ENCODE data around the gene GRK3.
"Not testable (repeated sequence)": the region's sequence is repeated elsewhere in the genome, so short reads cannot be mapped to it uniquely, and the experiment has no call there.

GRK3 gene

DNA sequence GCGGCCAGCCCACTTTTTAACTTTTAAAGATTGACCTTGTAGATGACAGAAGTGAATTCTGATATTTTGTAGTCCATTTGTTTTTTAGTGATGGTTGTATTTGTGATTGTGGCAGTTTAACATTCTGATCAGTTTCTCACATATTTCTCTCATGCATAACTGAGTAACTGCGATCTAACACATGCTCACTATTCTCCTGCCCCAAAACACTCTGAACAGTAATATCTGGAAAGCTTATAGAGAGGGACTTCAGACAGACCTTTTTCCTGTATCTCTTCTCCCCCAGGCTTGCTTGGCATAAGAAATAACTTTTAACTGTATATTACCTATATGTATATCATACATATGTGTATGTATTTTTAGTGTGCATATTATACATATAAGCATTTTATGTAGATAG lies 140.2 kb downstream of the GRK3 start:
- H3K4me1 Mint-ChIP-seq: peaks cover under 1% of the 10 kb centered on the region
- no peaks in the 10 kb centered on the region for H3K27me3 Mint-ChIP-seq
- ATAC-seq (replicated peaks; ENCODE audit: extremely low read depth, poor library complexity, severe bottlenecking) (no peak), DNase-seq (ENCODE audit: low spot score in 2 of 2) (no peak)
- H3K27ac Mint-ChIP-seq (ENCODE audit: low read depth): no peak overlapping the region
- H3K9me3 Mint-ChIP-seq: no peaks in the 10 kb centered on the region
- peaks cover 2% of the 10 kb centered on the region for H3K36me3 Mint-ChIP-seq (ENCODE audit: insufficient read depth)
- H3K4me3 Mint-ChIP-seq: no peak overlapping the region

DNA sequence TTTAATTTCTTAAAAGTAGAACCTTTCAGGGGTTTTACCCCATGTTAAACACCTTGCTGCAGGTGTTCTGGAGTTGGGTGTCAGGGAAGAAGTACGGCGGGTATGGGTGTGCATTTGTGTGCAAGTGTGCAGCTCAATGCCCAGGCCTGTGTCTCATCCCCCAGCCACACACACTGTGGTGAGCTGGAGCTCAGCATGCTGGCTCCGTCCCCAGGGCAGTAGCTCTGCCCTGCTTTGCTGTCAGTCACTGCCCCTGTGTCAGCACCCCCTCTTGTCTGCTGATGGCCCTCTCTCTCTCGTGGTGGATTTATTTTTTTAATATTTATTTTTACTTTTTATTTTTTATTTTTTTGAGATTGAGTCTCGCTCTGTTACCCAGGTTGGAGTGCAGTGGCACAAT lies 141.7 kb downstream of the GRK3 start:
- no peak overlapping the region for H3K27ac Mint-ChIP-seq (ENCODE audit: low read depth)
- H3K36me3 Mint-ChIP-seq (ENCODE audit: insufficient read depth): peaks cover 2% of the 10 kb centered on the region
- no peak overlapping the region for H3K4me3 Mint-ChIP-seq
- H3K27me3 Mint-ChIP-seq: no peaks in the 10 kb centered on the region
- DNase-seq (ENCODE audit: low spot score in 2 of 2) (no peak), ATAC-seq (replicated peaks; ENCODE audit: extremely low read depth, poor library complexity, severe bottlenecking) (no peak)
- H3K9me3 Mint-ChIP-seq: no peaks in the 10 kb centered on the region
- peaks cover 5% of the 10 kb centered on the region for H3K4me1 Mint-ChIP-seq

DNA sequence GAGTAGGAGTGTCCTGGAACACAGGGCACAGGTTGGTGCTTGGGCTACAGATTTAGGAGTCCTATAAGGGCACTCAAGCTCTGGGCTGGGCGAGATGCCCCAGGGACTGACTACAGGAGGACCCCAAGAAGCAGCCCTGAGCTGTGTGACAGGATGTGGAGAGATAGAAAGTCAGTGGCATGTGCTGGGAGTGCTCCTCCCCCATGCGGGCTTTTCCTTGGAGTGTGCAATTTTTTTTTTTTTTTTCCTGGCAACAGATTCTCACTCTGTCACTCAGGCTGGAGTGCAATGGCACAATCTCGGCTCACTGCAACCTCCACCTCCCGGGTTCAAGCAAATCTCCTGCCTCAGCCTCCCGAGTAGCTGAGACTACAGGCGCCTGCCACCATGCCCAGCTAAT lies 144.0 kb downstream of the GRK3 start:
- not testable (repeated sequence) for H3K27ac Mint-ChIP-seq (ENCODE audit: low read depth); H3K36me3 Mint-ChIP-seq (ENCODE audit: insufficient read depth); H3K4me1 Mint-ChIP-seq

DNA sequence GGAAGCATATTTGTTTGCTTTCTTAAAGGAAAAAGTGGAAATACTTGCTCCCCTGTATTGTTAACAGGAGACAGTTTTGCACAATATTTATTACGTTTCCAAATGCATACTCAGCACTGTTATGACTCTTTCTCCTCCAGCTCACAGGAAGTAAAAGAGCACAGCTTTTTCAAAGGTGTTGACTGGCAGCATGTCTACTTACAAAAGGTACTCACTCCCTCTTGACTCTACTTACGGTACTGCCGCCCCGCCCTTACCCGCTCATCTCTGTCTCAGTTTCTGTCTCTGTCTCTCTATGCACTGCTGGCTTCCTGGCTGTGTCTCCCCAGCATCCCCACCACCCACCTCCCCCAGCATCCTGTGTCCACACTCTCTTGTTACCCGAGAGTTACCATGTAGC lies 145.3 kb downstream of the GRK3 start:
- Mint-ChIP-seq H3K4me1 (peaks cover 5% of the 10 kb centered on the region), H3K27ac (ENCODE audit: low read depth) (no peak overlapping the region), H3K4me3 (no peak overlapping the region), H3K9me3 (no peaks in the 10 kb centered on the region), H3K36me3 (ENCODE audit: insufficient read depth) (peaks cover 1% of the 10 kb centered on the region), H3K27me3 (no peaks in the 10 kb centered on the region)
- DNase-seq (ENCODE audit: low spot score in 2 of 2): no peak
- ATAC-seq (replicated peaks; ENCODE audit: extremely low read depth, poor library complexity, severe bottlenecking): no peak

More for the DNA sequence above, 144.0 kb downstream of the GRK3 start:
- H3K4me3 Mint-ChIP-seq; DNase-seq (ENCODE audit: low spot score in 2 of 2); ATAC-seq (replicated peaks; ENCODE audit: extremely low read depth, poor library complexity, severe bottlenecking); H3K9me3 Mint-ChIP-seq; H3K27me3 Mint-ChIP-seq: not testable (repeated sequence)

DNA sequence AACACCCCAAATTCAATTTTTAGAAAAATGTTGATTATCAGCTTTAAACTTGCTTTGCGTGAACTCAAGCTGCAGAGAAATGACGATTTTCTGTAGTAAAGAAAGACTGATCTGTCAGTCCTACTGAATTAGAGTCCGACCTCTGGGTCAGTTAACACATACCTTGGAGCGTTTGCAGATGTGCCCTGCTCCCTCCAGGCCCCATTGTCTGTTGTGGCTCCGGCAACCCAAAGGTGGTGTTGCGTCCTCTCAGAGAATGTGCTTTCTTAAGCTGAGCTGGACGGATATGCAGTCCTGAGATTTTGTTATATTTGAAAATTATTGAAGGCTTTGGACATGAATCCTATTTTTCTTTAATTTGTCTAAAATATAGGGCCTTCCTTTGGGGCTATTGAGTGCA lies 146.0 kb downstream of the GRK3 start:
- no peaks in the 10 kb centered on the region for H3K27me3 Mint-ChIP-seq
- peaks cover 1% of the 10 kb centered on the region for H3K36me3 Mint-ChIP-seq (ENCODE audit: insufficient read depth)
- H3K9me3 Mint-ChIP-seq: no peaks in the 10 kb centered on the region
- ATAC-seq (replicated peaks; ENCODE audit: extremely low read depth, poor library complexity, severe bottlenecking): no peak
- no peak overlapping the region for H3K4me3 Mint-ChIP-seq
- no peak for DNase-seq (ENCODE audit: low spot score in 2 of 2)
- no peak overlapping the region for H3K27ac Mint-ChIP-seq (ENCODE audit: low read depth)
- peaks cover 5% of the 10 kb centered on the region for H3K4me1 Mint-ChIP-seq

DNA sequence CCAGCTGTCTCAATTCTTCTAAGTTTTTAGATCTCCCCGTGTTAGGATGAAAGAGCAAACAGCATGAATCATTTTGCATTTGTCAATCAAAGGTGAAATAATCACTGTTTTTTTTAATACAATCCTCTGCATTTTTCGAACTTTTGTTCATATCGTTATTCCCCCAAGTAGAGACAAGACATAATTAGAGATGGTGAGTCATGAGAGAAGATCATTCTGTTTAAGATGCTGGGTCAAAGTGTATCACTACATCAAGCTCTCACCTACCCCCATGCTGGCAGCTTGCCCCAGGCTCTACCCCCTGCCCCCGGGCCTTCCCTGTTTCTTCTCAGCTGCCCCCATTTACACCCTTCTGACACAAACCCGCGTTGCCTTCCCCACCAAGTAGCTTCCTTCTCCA lies 147.0 kb downstream of the GRK3 start:
- no peak for ATAC-seq (replicated peaks; ENCODE audit: extremely low read depth, poor library complexity, severe bottlenecking)
- peaks cover 1% of the 10 kb centered on the region for H3K36me3 Mint-ChIP-seq (ENCODE audit: insufficient read depth)
- H3K27me3 Mint-ChIP-seq: no peaks in the 10 kb centered on the region
- no peak overlapping the region for H3K27ac Mint-ChIP-seq (ENCODE audit: low read depth)
- H3K4me1 Mint-ChIP-seq: peaks cover 5% of the 10 kb centered on the region
- H3K4me3 Mint-ChIP-seq: no peak overlapping the region
- no peak for DNase-seq (ENCODE audit: low spot score in 2 of 2)
- no peaks in the 10 kb centered on the region for H3K9me3 Mint-ChIP-seq

DNA sequence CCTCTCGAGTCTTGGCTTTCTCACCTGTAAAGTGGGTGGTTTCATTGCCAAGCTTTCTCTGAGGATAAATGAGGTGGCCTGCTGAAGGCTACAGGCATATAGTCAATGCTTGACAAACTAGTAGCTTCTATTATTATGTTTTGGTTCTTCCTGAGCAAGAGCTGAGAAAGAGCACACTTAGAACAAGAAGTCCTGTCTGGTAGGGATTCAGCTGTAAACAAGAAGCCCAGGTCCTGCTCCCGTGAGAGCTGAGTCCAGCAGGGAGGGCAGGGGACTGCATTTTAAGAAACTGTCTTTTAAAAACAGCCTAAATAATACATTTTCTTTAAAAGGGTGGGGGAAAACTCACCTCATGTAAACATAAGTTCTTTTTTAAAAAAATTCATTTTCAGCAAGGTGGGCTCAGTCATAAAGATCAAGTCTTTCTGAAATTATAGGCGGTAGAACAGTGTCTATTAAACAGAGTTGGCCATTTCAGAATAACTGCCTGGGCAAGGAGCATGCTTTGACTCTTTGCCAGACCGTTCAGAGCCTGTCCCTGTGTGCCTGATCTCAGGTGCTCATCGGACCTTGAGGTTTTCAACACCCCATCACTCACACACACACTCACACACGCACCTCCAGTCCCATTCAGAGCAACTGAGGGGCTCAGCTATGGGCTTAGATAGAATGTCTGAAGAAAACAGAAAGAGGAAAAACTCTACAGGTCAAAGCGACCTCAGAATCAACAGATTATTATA lies 148.4 kb downstream of the GRK3 start:
- Mint-ChIP-seq H3K4me3 (no peak overlapping the region), H3K9me3 (no peaks in the 10 kb centered on the region), H3K27ac (ENCODE audit: low read depth) (no peak overlapping the region), H3K4me1 (peaks cover 5% of the 10 kb centered on the region), H3K36me3 (ENCODE audit: insufficient read depth) (peaks cover 1% of the 10 kb centered on the region), H3K27me3 (no peaks in the 10 kb centered on the region)
- no peak for ATAC-seq (replicated peaks; ENCODE audit: extremely low read depth, poor library complexity, severe bottlenecking)
- no peak for DNase-seq (ENCODE audit: low spot score in 2 of 2)

DNA sequence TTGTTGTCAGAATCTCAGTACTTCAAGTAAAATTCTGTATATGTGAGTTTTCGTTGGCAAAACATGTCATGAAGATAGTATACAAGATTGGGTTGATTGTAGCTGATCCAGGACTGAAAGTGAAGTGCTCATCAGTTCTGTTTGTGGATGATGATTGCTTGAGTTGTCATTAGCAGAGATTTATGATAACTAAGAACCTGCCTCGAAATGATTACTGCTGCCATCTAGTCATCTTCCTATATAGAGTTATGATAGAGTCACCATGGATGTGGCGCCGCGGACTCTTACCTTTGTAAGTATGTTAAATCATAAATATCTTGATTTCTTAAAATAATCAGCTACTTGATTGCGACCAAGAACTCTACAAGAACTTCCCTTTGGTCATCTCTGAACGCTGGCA lies 149.6 kb downstream of the GRK3 start:
- ATAC-seq (replicated peaks; ENCODE audit: extremely low read depth, poor library complexity, severe bottlenecking) (no peak), DNase-seq (ENCODE audit: low spot score in 2 of 2) (no peak)
- Mint-ChIP-seq H3K36me3 (ENCODE audit: insufficient read depth) (peaks cover 1% of the 10 kb centered on the region), H3K27ac (ENCODE audit: low read depth) (no peak overlapping the region), H3K9me3 (no peaks in the 10 kb centered on the region), H3K4me3 (no peak overlapping the region), H3K4me1 (peaks cover 5% of the 10 kb centered on the region), H3K27me3 (no peaks in the 10 kb centered on the region)

DNA sequence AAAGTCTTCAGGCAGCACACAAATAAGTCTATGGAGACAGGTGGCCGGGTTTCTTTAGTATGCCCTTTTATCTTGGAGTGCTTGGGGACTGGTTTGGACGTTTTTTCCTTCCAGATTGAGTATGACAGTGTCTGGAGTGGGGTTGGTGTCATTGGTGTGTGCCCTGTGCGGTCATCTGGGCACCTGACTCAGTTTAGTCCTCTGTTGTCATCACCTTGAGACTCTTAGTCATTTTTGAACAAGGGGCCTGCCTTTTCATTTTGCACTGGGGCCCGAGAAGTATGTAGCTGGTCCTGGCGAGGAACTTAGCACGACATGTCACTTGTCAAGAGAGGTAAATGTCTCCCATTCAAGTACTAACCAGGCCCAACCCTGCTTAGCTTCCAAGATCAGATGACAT lies 150.3 kb downstream of the GRK3 start:
- Mint-ChIP-seq H3K27me3 (no peaks in the 10 kb centered on the region), H3K4me1 (peaks cover 4% of the 10 kb centered on the region), H3K4me3 (no peak overlapping the region), H3K36me3 (ENCODE audit: insufficient read depth) (peaks cover 1% of the 10 kb centered on the region), H3K27ac (ENCODE audit: low read depth) (no peak overlapping the region), H3K9me3 (no peaks in the 10 kb centered on the region)
- ATAC-seq (replicated peaks; ENCODE audit: extremely low read depth, poor library complexity, severe bottlenecking) (no peak), DNase-seq (ENCODE audit: low spot score in 2 of 2) (no peak)

DNA sequence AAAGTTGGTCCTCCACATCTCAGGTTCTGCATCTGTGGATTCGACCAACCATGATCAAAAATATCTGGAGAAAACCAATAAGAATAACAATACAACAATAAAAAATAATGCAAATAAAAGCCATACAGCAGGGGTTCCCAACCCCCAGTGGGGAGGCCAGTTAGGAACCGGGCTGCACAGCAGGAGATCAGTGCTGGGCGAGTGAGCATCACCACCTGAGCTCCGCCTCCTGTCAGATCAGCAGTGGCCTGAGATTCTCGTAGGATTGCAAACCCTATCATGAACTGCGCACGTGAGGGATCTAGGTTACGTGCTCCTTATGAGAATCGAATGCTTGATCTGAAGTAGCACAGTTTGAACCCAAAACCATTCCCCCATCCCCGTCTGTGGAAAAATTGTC lies 152.2 kb downstream of the GRK3 start:
- Mint-ChIP-seq H3K27me3 (no peaks in the 10 kb centered on the region), H3K9me3 (no peaks in the 10 kb centered on the region), H3K4me3 (no peak overlapping the region), H3K27ac (ENCODE audit: low read depth) (no peak overlapping the region), H3K36me3 (ENCODE audit: insufficient read depth) (peaks cover 1% of the 10 kb centered on the region), H3K4me1 (no peaks in the 10 kb centered on the region)
- DNase-seq (ENCODE audit: low spot score in 2 of 2) (no peak), ATAC-seq (replicated peaks; ENCODE audit: extremely low read depth, poor library complexity, severe bottlenecking) (no peak)

DNA sequence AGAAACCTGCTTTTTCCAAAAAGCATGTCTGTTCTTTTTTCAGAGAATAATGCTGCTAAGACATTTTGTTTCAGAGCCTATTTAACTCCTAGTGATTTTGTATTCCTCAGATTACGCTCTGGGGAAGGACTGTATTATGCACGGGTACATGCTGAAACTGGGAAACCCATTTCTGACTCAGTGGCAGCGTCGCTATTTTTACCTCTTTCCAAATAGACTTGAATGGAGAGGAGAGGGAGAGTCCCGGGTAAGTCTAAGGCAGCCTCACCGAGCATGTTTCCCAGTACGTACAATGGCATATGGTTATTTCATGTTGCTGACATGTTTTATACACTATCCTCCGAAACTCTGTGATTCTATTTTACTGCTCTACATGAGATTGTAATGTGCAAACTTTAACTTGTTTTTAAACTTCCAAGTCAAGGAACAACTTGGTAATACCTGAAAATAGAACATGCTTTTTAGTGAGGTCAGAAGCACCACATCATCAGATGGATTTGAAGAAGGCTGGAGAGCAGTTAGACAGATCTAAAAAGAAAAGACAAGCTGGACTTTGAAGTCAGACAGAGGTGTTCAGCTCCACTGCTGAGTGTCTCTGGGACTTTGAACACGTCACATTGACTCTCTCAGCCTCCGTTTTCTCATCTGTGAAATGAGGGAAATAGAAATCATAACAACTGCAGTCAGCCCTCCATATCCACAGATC lies 153.8 kb downstream of the GRK3 start:
- no peak overlapping the region for H3K4me3 Mint-ChIP-seq
- no peak overlapping the region for H3K27ac Mint-ChIP-seq (ENCODE audit: low read depth)
- H3K4me1 Mint-ChIP-seq: no peaks in the 10 kb centered on the region
- H3K36me3 Mint-ChIP-seq (ENCODE audit: insufficient read depth): no peaks in the 10 kb centered on the region
- no peaks in the 10 kb centered on the region for H3K27me3 Mint-ChIP-seq
- ATAC-seq (replicated peaks; ENCODE audit: extremely low read depth, poor library complexity, severe bottlenecking) (no peak), DNase-seq (ENCODE audit: low spot score in 2 of 2) (no peak)
- H3K9me3 Mint-ChIP-seq: no peaks in the 10 kb centered on the region

DNA sequence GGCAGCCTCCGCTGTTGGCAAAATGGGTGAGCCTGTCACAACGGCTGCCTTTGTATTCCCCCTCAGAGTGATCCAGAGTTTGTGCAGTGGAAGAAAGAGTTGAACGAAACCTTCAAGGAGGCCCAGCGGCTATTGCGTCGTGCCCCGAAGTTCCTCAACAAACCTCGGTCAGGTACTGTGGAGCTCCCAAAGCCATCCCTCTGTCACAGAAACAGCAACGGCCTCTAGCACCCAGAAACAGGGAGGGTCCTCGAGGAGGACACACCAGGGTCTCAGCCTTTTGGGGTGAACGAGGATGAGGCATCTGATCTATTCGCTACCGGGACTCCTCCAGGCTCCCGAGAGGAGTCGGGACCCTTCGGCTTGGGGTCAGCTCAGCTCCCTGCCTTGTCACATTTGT lies 157.7 kb downstream of the GRK3 start:
- Mint-ChIP-seq H3K9me3 (no peaks in the 10 kb centered on the region), H3K4me3 (no peak overlapping the region), H3K36me3 (ENCODE audit: insufficient read depth) (peaks cover 1% of the 10 kb centered on the region), H3K4me1 (no peaks in the 10 kb centered on the region), H3K27ac (ENCODE audit: low read depth) (no peak overlapping the region), H3K27me3 (no peaks in the 10 kb centered on the region)
- no peak for ATAC-seq (replicated peaks; ENCODE audit: extremely low read depth, poor library complexity, severe bottlenecking)
- no peak for DNase-seq (ENCODE audit: low spot score in 2 of 2)

DNA sequence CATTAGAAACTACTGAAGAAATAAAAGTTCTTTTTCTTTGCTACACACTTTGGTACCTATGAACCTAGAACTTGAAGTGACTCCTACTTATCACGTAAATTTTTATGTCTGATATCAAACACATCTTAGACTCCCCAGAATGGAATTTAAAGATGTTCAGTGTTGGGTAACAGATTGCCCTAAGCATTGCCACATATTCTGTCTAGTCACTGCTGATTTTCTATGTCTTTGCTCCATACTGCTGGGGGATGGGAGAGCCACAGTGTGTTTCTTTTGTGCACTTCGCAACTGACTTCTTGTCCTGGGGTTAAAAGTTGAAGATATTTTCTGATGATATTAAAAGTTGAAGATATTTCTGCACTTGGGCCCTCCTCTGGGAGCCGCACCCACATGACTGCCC lies 158.2 kb downstream of the GRK3 start:
- Mint-ChIP-seq H3K4me3 (no peak overlapping the region), H3K36me3 (ENCODE audit: insufficient read depth) (peaks cover 1% of the 10 kb centered on the region), H3K4me1 (no peaks in the 10 kb centered on the region), H3K27ac (ENCODE audit: low read depth) (no peak overlapping the region), H3K9me3 (no peaks in the 10 kb centered on the region), H3K27me3 (no peaks in the 10 kb centered on the region)
- ATAC-seq (replicated peaks; ENCODE audit: extremely low read depth, poor library complexity, severe bottlenecking) (no peak), DNase-seq (ENCODE audit: low spot score in 2 of 2) (no peak)

Measured in central memory CD8-positive, alpha-beta T cell (primary cell).